ENCODE measurements around the gene LDLR. TPM values are rescaled to one million over a fixed set of nuclear protein-coding genes. Genes with fewer than 3 reads are reported as not detected.

Gene LDLR
- total RNA-seq = 49.6 and 58.1 TPM in 2 replicates

GRCh38 chr19:11089254-11090013 lies at the start of gene LDLR:
LDLR (plus strand) TSS chr19:11089463; CDS start chr19:11089549, 86 bp downstream.

DNA sequence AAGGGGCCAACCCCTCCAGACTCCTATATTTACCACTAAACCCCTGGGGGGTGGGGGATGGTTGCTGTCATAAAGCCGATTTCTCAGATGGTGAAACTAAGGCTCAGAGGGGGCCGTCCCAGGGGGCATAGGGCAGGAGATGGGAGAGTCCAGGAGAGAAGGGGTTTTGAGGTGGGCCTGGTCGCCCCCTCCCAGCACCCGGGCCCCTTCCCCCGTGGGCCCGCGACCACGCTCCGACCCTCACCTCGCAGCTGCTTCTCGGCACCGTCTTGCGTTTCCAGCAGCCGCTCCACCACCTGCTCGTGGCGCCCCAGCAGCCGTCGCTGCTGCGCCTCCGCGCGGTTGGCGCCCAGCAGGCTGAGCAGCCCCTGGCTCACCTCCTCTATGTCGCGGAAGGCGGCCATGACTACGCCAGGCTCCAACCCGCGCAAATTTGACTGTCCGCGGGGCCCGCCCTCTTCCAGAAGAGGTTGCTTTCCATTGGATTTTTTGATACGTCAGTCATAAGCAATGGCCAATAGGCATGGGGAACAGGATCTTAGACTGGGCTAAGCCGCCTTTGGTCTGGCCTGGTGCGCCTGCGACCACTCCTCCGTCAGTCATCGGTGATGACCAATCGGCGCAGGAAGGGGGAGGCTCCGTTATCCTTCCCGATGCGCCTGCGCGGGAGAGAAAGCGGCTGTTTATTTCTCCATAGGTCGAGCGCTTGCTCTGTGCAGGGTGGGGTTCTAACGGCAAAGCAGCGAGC lies 66.3 kb downstream of the LDLR start, which contains the start of gene SPC24:
Gene SPC24 (minus strand): TSS at position 410 of the 748 bp plus-strand sequence. CDS start 6 bp downstream, at position 404.

Other genes with a start within 250 kb of the LDLR start
- gene C19orf38, start 241.0 kb upstream of the LDLR start, total RNA-seq = 0.28 TPM in 1 of 2 replicates, not detected in the other
- gene CARM1, start 217.9 kb upstream of the LDLR start, total RNA-seq = 25.3 and 26.6 TPM in 2 replicates
- gene YIPF2, start 160.8 kb upstream of the LDLR start, total RNA-seq = 69.6 and 75.9 TPM in 2 replicates
- 24.2 and 27.0 TPM in 2 replicates for gene TIMM29, start 160.7 kb upstream of the LDLR start, total RNA-seq
- 91.1 and 95.7 TPM in 2 replicates for gene SMARCA4, start 128.4 kb upstream of the LDLR start, total RNA-seq
- gene SPC24, start 66.3 kb downstream of the LDLR start, total RNA-seq = 37.4 and 77.4 TPM in 2 replicates
- 43.2 and 105 TPM in 2 replicates for gene KANK2, start 108.1 kb downstream of the LDLR start, total RNA-seq
- not detected in 2 replicates for gene ANGPTL8, start 150.2 kb downstream of the LDLR start, total RNA-seq
- 46.7 and 86.6 TPM in 2 replicates for gene DOCK6, start 173.1 kb downstream of the LDLR start, total RNA-seq
- not detected in 2 replicates for gene TSPAN16, start 206.7 kb downstream of the LDLR start, total RNA-seq